ENCODE results near the gene TPSB2.

Gene TPSB2

DNA sequence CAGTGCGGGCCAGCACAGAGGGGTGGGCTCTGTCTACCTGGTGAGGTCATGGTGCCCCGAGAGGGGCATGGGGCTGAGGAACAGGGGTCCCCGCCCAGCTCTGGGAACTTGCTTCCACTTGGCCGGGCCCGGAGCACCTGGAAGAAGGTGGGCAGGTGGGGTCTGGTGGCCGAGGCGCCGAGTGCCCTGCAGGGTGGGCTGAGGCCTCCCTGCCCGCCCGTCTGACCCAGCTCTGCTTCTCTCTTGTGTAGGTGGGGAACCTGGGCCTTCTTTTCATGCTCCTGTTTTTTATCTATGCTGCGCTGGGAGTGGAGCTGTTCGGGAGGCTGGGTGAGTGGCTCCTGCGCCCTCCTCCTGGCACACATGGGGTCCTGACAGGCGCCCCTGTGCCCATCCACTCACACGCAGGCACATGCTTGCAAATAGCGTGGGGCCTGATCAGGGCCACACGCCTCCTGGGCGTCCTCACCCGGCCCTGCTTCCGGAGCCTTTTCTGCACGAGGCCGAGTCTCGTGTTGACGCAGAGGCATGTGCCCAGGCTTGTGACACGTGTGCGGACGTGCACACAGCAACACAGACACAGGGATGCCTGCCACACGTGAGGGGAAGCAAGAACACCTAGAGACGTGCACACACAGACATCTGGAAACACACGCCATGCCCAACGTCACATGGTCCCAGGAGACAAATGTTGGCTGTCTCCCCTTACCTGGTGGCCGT lies 13.1 kb downstream of the TPSB2 start:
- H2AFZ ChIP-seq (ENCODE audit: low read depth, low read length), result no peak overlapping the region
- H3K36me3 ChIP-seq (replicated peaks; ENCODE audit: low read depth, low read length), result no peaks in the 10 kb centered on the region
- no peak overlapping the region for H3K4me3 ChIP-seq (ENCODE audit: low read length)
- H3K4me1 ChIP-seq (ENCODE audit: low read length), result no peaks in the 10 kb centered on the region
- H3K4me2 ChIP-seq (ENCODE audit: low read length), result no peak overlapping the region
- no peaks in the 10 kb centered on the region for H3K27me3 ChIP-seq (ENCODE audit: low read depth, low read length)
- H3K27ac ChIP-seq (ENCODE audit: low read length), result no peak overlapping the region
- H3K9me3 ChIP-seq (ENCODE audit: insufficient read depth, low read length), result no peaks in the 10 kb centered on the region
- H4K20me1 ChIP-seq (ENCODE audit: insufficient read depth, low read length), result no peaks in the 10 kb centered on the region
- H3K79me2 ChIP-seq (ENCODE audit: low read length), result no peaks in the 10 kb centered on the region
- TF ChIP-seq EZH2phosphoT487 (IDR thresholded peaks at IDR 0.05; ENCODE audit: low read depth) (no peak), CTCF (IDR thresholded peaks at IDR 0.05; ENCODE audit: low read depth, low read length) (no peak)
- H3K9ac ChIP-seq (ENCODE audit: low read length), result no peak overlapping the region

GRCh38 chr16:1216296-1216619 lies 13.7 kb downstream of the TPSB2 start:
- no peaks in the 10 kb centered on the region for H3K4me1 ChIP-seq (ENCODE audit: low read length)
- no peak overlapping the region for H3K4me3 ChIP-seq (ENCODE audit: low read length)
- no peak overlapping the region for H3K9ac ChIP-seq (ENCODE audit: low read length)
- no peaks in the 10 kb centered on the region for H3K36me3 ChIP-seq (replicated peaks; ENCODE audit: low read depth, low read length)
- no peak overlapping the region for H3K27ac ChIP-seq (ENCODE audit: low read length)
- TF ChIP-seq EZH2phosphoT487 (IDR thresholded peaks at IDR 0.05; ENCODE audit: low read depth), result no peak
- no peak for TF ChIP-seq CTCF (IDR thresholded peaks at IDR 0.05; ENCODE audit: low read depth, low read length)
- H3K27me3 ChIP-seq (ENCODE audit: low read depth, low read length), result no peaks in the 10 kb centered on the region
- no peak overlapping the region for H3K4me2 ChIP-seq (ENCODE audit: low read length)
- H3K9me3 ChIP-seq (ENCODE audit: insufficient read depth, low read length), result no peaks in the 10 kb centered on the region
- H4K20me1 ChIP-seq (ENCODE audit: insufficient read depth, low read length), result no peaks in the 10 kb centered on the region
- H3K79me2 ChIP-seq (ENCODE audit: low read length), result no peaks in the 10 kb centered on the region
- no peak overlapping the region for H2AFZ ChIP-seq (ENCODE audit: low read depth, low read length)

DNA sequence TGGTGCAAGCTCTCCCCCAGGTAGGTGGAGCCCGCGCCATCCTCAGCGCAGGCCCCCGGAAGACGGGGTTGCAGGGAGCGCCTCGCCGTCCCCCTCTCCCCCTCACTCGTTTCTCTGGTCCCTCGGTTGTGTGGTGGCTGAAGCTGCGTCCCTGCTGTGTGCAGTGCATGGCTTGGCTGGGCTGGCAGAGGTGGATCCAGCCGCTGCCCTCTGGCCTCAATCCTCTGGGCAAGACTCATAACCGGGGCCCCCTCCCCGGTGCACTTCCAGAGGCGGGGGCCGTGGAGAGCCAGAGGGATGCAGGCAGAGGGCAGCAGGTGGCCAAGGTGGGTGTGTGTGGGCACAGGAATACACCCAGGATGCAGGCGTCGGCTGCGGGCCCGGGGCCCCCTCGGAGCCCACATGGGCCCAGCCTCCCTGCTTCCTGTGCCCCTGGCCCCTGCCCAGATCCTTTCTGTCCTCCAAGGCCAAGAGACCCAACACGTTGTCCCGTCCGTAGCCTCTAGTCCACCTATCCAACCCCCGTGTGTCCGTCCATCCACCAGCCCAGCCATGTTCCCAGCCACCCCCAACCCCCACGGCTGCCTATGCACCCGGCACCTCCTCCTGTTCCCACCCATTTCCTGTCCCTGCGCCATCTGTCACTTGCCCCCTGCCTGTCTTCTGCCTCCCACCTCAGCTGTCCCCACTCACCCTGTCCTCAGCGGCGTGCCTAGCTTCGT lies 14.2 kb downstream of the TPSB2 start:
- Histone ChIP-seq H3K27ac (ENCODE audit: low read length) (no peak overlapping the region), H3K9ac (ENCODE audit: low read length) (no peak overlapping the region), H4K20me1 (ENCODE audit: insufficient read depth, low read length) (no peaks in the 10 kb centered on the region), H3K79me2 (ENCODE audit: low read length) (no peaks in the 10 kb centered on the region), H3K4me2 (ENCODE audit: low read length) (no peak overlapping the region), H3K36me3 (replicated peaks; ENCODE audit: low read depth, low read length) (no peaks in the 10 kb centered on the region), H2AFZ (ENCODE audit: low read depth, low read length) (no peak overlapping the region), H3K27me3 (ENCODE audit: low read depth, low read length) (no peaks in the 10 kb centered on the region), H3K9me3 (ENCODE audit: insufficient read depth, low read length) (no peaks in the 10 kb centered on the region), H3K4me1 (ENCODE audit: low read length) (no peaks in the 10 kb centered on the region), H3K4me3 (ENCODE audit: low read length) (no peak overlapping the region)
- TF ChIP-seq CTCF (IDR thresholded peaks at IDR 0.05; ENCODE audit: low read depth, low read length) (no peak), EZH2phosphoT487 (IDR thresholded peaks at IDR 0.05; ENCODE audit: low read depth) (no peak)

- TF ChIP-seq CTCF (IDR thresholded peaks at IDR 0.05; ENCODE audit: low read depth, low read length) (no peak), EZH2phosphoT487 (IDR thresholded peaks at IDR 0.05; ENCODE audit: low read depth) (no peak)
- H3K4me3 ChIP-seq (ENCODE audit: low read length), result no peak overlapping the region
- H3K4me2 ChIP-seq (ENCODE audit: low read length), result no peak overlapping the region
- H3K9ac ChIP-seq (ENCODE audit: low read length), result no peak overlapping the region
- H3K27me3 ChIP-seq (ENCODE audit: low read depth, low read length), result no peaks in the 10 kb centered on the region
- no peaks in the 10 kb centered on the region for H3K36me3 ChIP-seq (replicated peaks; ENCODE audit: low read depth, low read length)
- no peak overlapping the region for H2AFZ ChIP-seq (ENCODE audit: low read depth, low read length)
- no peaks in the 10 kb centered on the region for H3K4me1 ChIP-seq (ENCODE audit: low read length)
- H3K27ac ChIP-seq (ENCODE audit: low read length), result no peak overlapping the region
- H4K20me1 ChIP-seq (ENCODE audit: insufficient read depth, low read length), result no peaks in the 10 kb centered on the region
- no peaks in the 10 kb centered on the region for H3K79me2 ChIP-seq (ENCODE audit: low read length)
- H3K9me3 ChIP-seq (ENCODE audit: insufficient read depth, low read length), result no peaks in the 10 kb centered on the region
These were observed 15.3 kb downstream of the TPSB2 start for GRCh38 chr16:1214719-1215118.
